ENCODE measurements around the gene FBP2. TPM values are rescaled to one million over a fixed set of nuclear protein-coding genes. Genes with fewer than 3 reads are reported as not detected.
"Not testable (repeated sequence)": the region's sequence is repeated elsewhere in the genome, so short reads cannot be mapped to it uniquely, and the experiment has no call there.

FBP2 gene
- total RNA-seq, 4 donors from 2014 or later, result not detected

GRCh38 chr9:94554078-94554438, 39.6 kb downstream of the FBP2 start:
- TF ChIP-seq POLR2A (IDR thresholded peaks at IDR 0.05) (no peak), POLR2AphosphoS5 (IDR thresholded peaks at IDR 0.05) (no peak), CTCF (IDR thresholded peaks at IDR 0.05) (no peak), EP300 (IDR thresholded peaks at IDR 0.05) (no peak)
- Histone ChIP-seq H3K9me3 (no peaks in the 10 kb centered on the region), H3K36me3 (no peaks in the 10 kb centered on the region), H3K27me3 (peaks cover 4% of the 10 kb centered on the region), H3K27ac (no peak overlapping the region), H3K4me3 (no peak overlapping the region), H3K4me1 (no peaks in the 10 kb centered on the region)
- no peak for DNase-seq (ENCODE audit: low spot score in 2 of 2)
- 83% methylated on average over 6 of the region's 16 CpGs for WGBS

GRCh38 chr9:94553029-94553938, 40.3 kb downstream of the FBP2 start:
- no peaks in the 10 kb centered on the region for H3K9me3 ChIP-seq
- WGBS, result 92% methylated on average over 24 of the region's 29 CpGs
- no peak overlapping the region for H3K4me3 ChIP-seq

GRCh38 chr9:94545940-94546339, 47.7 kb downstream of the FBP2 start:
- no peak for TF ChIP-seq CTCF (IDR thresholded peaks at IDR 0.05)
- DNase-seq (ENCODE audit: low spot score in 2 of 2), result no peak
- no peaks in the 10 kb centered on the region for H3K27me3 ChIP-seq
- H3K4me1 ChIP-seq, result no peaks in the 10 kb centered on the region
- no peaks in the 10 kb centered on the region for H3K9me3 ChIP-seq
- no peak overlapping the region for H3K4me3 ChIP-seq
- no peaks in the 10 kb centered on the region for H3K36me3 ChIP-seq
- 72% methylated on average over 1 of the region's 1 CpG for WGBS
- H3K27ac ChIP-seq, result no peak overlapping the region

More at GRCh38 chr9:94553029-94553938, 40.3 kb downstream of the FBP2 start:
- H3K4me1 ChIP-seq, result no peaks in the 10 kb centered on the region
- H3K27ac ChIP-seq, result no peak overlapping the region
- DNase-seq (ENCODE audit: low spot score in 2 of 2), result no peak
- H3K27me3 ChIP-seq, result peaks cover 4% of the 10 kb centered on the region
- H3K36me3 ChIP-seq, result no peaks in the 10 kb centered on the region
- TF ChIP-seq POLR2A (IDR thresholded peaks at IDR 0.05), result no peak
- no peak for TF ChIP-seq EP300 (IDR thresholded peaks at IDR 0.05)

- WGBS, result 99% methylated on average over 4 of the region's 5 CpGs
- H3K9me3 ChIP-seq; DNase-seq (ENCODE audit: low spot score in 2 of 2); H3K4me1 ChIP-seq; H3K27ac ChIP-seq; H3K36me3 ChIP-seq; H3K4me3 ChIP-seq; H3K27me3 ChIP-seq: not testable (repeated sequence)
Measured at GRCh38 chr9:94544335-94544734, 49.3 kb downstream of the FBP2 start.

DNA sequence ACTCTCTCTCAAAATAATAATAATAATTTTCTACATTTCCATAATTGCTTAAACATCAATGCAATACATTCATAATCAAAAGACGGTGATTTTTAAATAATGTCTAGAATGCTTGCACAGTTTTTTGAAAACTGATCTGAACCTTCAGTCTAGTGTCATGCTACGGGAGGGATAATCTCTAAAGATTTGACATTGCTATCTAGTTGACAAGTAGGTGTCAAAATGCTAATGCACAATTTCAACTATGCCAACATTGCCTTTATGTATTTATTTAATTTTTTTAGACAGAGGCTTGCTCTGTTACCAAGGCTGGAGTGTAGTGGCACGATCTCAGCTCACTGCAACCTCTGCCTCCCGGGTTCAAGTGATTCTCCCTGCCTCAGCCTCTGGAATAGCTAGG, 54.7 kb downstream of the FBP2 start:
- Histone ChIP-seq H3K27ac (no peak overlapping the region), H3K27me3 (no peaks in the 10 kb centered on the region), H3K4me1 (no peaks in the 10 kb centered on the region), H3K36me3 (no peaks in the 10 kb centered on the region), H3K9me3 (no peaks in the 10 kb centered on the region), H3K4me3 (no peak overlapping the region)
- DNase-seq (ENCODE audit: low spot score in 2 of 2), result no peak
- WGBS, result 89% methylated on average over 4 of the region's 4 CpGs
- no peak for TF ChIP-seq EP300 (IDR thresholded peaks at IDR 0.05)
- TF ChIP-seq POLR2AphosphoS5 (IDR thresholded peaks at IDR 0.05), result no peak
- no peak for TF ChIP-seq CTCF (IDR thresholded peaks at IDR 0.05)
- TF ChIP-seq POLR2A (IDR thresholded peaks at IDR 0.05), result no peak

GRCh38 chr9:94534901-94535300, 58.7 kb downstream of the FBP2 start:
- WGBS, result 77% methylated on average over 4 of the region's 4 CpGs
- TF ChIP-seq POLR2AphosphoS5 (IDR thresholded peaks at IDR 0.05) (no peak), CTCF (IDR thresholded peaks at IDR 0.05) (no peak), POLR2A (IDR thresholded peaks at IDR 0.05) (no peak), EP300 (IDR thresholded peaks at IDR 0.05) (no peak)

More at GRCh38 chr9:94534901-94535300, 58.7 kb downstream of the FBP2 start:
- H3K27ac ChIP-seq, result no peak overlapping the region
- no peaks in the 10 kb centered on the region for H3K27me3 ChIP-seq
- H3K4me1 ChIP-seq, result no peaks in the 10 kb centered on the region
- H3K36me3 ChIP-seq, result no peaks in the 10 kb centered on the region
- no peaks in the 10 kb centered on the region for H3K9me3 ChIP-seq
- no peak for DNase-seq (ENCODE audit: low spot score in 2 of 2)
- no peak overlapping the region for H3K4me3 ChIP-seq

Data from suprapubic skin (tissue), 4 donors.